ENCODE results near the gene ICAM5.
"Not testable (repeated sequence)": the region's sequence is repeated elsewhere in the genome, so short reads cannot be mapped to it uniquely, and the experiment has no call there.

The ICAM5 gene, protein sequence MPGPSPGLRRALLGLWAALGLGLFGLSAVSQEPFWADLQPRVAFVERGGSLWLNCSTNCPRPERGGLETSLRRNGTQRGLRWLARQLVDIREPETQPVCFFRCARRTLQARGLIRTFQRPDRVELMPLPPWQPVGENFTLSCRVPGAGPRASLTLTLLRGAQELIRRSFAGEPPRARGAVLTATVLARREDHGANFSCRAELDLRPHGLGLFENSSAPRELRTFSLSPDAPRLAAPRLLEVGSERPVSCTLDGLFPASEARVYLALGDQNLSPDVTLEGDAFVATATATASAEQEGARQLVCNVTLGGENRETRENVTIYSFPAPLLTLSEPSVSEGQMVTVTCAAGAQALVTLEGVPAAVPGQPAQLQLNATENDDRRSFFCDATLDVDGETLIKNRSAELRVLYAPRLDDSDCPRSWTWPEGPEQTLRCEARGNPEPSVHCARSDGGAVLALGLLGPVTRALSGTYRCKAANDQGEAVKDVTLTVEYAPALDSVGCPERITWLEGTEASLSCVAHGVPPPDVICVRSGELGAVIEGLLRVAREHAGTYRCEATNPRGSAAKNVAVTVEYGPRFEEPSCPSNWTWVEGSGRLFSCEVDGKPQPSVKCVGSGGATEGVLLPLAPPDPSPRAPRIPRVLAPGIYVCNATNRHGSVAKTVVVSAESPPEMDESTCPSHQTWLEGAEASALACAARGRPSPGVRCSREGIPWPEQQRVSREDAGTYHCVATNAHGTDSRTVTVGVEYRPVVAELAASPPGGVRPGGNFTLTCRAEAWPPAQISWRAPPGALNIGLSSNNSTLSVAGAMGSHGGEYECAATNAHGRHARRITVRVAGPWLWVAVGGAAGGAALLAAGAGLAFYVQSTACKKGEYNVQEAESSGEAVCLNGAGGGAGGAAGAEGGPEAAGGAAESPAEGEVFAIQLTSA

DNA sequence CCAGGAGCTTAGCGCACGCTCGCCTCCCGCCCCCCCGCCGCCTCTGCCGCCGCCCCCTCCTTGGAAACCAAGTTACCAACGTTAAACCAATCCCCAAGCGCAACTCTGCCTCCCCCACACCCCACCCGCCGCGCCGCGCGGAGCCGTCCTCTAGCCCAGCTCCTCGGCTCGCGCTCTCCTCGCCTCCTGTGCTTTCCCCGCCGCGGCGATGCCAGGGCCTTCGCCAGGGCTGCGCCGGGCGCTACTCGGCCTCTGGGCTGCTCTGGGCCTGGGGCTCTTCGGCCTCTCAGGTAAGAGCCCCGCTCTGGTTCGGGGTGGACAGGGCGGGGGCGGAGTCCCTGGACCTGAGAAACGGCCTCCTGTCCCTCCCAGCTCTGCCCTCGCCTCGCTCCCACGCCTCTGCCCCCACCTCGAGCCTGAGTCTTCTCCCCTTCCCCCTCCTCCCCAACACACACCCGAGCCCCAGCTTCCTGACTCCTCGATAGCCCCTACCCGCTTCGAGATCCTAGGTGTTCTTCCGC is at the start of gene ICAM5:
TSS of gene ICAM5 (plus strand) at position 117 of the 521 bp plus-strand sequence. CDS start at position 209, 92 bp downstream.
- no peak within 1 kb of the TSS for H3K9ac ChIP-seq

DNA sequence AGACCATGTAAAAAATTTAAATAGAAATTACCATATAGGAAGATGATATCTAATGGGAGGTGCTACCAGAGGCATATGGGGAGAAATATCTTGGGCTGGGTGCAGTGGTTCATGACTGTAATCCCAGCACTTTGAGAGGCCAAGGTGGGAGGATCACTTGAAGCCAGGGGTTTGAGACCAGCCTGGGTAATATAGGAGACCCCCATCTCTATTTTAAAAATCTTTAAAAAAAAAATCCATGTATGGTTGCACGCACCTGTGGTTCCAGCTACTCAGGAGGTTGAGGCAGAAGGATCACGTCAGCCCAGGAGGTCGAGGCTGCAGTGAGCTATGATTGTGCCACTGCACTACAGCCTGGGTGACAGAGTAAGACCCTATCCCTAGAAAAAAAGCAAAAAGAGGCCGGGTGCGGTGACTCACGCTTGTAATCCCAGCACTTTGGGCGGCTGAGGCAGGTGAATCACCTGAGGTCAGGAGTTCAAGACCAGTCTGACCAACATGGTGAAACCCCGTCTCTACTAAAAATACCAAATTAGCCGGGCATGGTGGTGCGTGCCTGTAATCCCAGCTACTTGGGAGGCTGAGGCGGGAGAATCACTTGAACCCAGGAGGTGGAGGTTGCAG is 47.8 kb upstream of the ICAM5 start:
- H3K79me2 ChIP-seq; H3K9ac ChIP-seq; H3K4me1 ChIP-seq; H3K4me2 ChIP-seq (ENCODE audit: low read length); H3K9me3 ChIP-seq (ENCODE audit: control insufficient read depth, low read length); H2AFZ ChIP-seq; H3K27ac ChIP-seq; H3K27me3 ChIP-seq (ENCODE audit: control insufficient read depth, insufficient read depth, low read length); H3K36me3 ChIP-seq (ENCODE audit: control insufficient read depth, insufficient read depth, low read length); H3K4me3 ChIP-seq (ENCODE audit: low read depth, low read length): not testable (repeated sequence)

More for the DNA sequence above, at the start of gene ICAM5:
- H2AFZ ChIP-seq: peak within 1 kb of the TSS; percentile 50
- no peak within 1 kb of the TSS for H3K27ac ChIP-seq
- peaks cover 6% of the 10 kb centered on the region for H3K4me1 ChIP-seq
- TF ChIP-seq, protein P1, sequence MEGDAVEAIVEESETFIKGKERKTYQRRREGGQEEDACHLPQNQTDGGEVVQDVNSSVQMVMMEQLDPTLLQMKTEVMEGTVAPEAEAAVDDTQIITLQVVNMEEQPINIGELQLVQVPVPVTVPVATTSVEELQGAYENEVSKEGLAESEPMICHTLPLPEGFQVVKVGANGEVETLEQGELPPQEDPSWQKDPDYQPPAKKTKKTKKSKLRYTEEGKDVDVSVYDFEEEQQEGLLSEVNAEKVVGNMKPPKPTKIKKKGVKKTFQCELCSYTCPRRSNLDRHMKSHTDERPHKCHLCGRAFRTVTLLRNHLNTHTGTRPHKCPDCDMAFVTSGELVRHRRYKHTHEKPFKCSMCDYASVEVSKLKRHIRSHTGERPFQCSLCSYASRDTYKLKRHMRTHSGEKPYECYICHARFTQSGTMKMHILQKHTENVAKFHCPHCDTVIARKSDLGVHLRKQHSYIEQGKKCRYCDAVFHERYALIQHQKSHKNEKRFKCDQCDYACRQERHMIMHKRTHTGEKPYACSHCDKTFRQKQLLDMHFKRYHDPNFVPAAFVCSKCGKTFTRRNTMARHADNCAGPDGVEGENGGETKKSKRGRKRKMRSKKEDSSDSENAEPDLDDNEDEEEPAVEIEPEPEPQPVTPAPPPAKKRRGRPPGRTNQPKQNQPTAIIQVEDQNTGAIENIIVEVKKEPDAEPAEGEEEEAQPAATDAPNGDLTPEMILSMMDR (IDR thresholded peaks at IDR 0.05): no peak
- peak within 1 kb of the TSS; percentile 39 for H3K4me3 ChIP-seq (ENCODE audit: low read depth, low read length)
- H3K79me2 ChIP-seq: no peaks in the 10 kb centered on the region
- peaks cover 11% of the 10 kb centered on the region for H3K27me3 ChIP-seq (ENCODE audit: control insufficient read depth, insufficient read depth, low read length)
- no peaks in the 10 kb centered on the region for H3K36me3 ChIP-seq (ENCODE audit: control insufficient read depth, insufficient read depth, low read length)
- H3K4me2 ChIP-seq (ENCODE audit: low read length): peak within 1 kb of the TSS; percentile 73
- H3K9me3 ChIP-seq (ENCODE audit: control insufficient read depth, low read length): no peaks in the 10 kb centered on the region

DNA sequence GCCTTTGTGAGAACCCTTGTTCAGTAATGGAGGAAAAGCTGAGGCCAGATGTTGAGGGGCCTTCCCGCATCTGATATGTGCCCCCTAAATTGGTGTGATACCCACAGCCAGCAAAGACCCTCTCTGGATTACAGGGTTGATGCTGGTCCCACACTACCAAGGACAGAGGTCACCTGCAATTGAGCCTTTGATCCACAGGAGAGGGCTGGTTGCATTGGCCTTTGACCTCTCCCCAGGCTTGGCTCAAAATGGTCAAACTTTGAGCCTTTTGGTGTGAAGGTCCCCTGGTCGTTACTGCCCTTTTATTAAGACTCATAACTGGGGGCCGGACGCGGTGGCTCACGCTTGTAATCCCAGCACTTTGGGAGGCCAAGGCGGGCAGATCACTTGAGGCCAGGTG is 46.1 kb upstream of the ICAM5 start:
- Histone ChIP-seq H3K79me2 (no peaks in the 10 kb centered on the region), H3K4me1 (no peaks in the 10 kb centered on the region), H3K36me3 (ENCODE audit: control insufficient read depth, insufficient read depth, low read length) (no peaks in the 10 kb centered on the region), H3K9me3 (ENCODE audit: control insufficient read depth, low read length) (no peaks in the 10 kb centered on the region), H2AFZ (no peak overlapping the region), H3K9ac (no peak overlapping the region), H3K27ac (no peak overlapping the region), H3K4me3 (ENCODE audit: low read depth, low read length) (no peak overlapping the region), H3K27me3 (ENCODE audit: control insufficient read depth, insufficient read depth, low read length) (no peaks in the 10 kb centered on the region), H3K4me2 (ENCODE audit: low read length) (no peak overlapping the region)
- TF ChIP-seq, protein P1 (IDR thresholded peaks at IDR 0.05): no peak

DNA sequence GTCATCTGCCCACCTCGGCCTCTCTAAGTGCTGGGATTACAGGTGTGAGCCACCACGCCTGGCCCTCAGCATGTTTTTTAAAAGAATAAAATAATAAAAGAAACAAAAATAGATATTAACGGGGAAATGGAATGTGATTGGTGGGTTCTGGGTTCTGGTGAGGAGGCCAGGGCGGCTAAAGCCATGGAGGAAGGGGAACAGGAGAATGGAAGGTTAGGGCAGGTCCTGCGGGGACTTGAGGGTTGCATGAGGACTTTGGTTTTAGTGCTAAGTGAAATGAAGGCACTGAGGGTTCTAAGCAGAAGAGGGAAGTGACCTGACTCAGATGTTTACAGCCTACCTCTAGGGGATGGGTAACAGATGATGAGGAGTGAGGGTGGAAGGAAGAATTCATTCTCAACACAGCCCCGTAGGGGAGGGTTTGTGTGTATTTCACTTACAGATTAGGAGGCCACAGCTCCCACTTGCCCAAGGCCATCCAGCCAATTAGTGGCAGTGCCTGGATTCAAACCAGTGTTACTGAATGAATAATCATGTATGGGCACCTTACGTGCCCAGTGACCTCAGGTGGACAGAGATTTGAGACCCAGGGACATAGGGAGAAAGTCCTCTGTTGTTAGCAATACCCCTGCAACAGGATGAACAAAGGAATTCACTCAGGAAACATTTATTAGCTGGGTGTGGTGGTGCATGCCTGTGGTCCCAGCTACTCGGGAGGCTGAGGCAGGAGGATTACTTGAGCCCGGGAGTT is 44.4 kb upstream of the ICAM5 start:
- H3K27ac ChIP-seq: no peak overlapping the region
- no peak overlapping the region for H2AFZ ChIP-seq
- no peaks in the 10 kb centered on the region for H3K9me3 ChIP-seq (ENCODE audit: control insufficient read depth, low read length)
- H3K79me2 ChIP-seq: no peaks in the 10 kb centered on the region
- no peaks in the 10 kb centered on the region for H3K27me3 ChIP-seq (ENCODE audit: control insufficient read depth, insufficient read depth, low read length)
- H3K4me2 ChIP-seq (ENCODE audit: low read length): no peak overlapping the region
- H3K4me3 ChIP-seq (ENCODE audit: low read depth, low read length): no peak overlapping the region
- no peak overlapping the region for H3K9ac ChIP-seq
- TF ChIP-seq, protein P1 (IDR thresholded peaks at IDR 0.05): no peak
- H3K4me1 ChIP-seq: no peaks in the 10 kb centered on the region
- H3K36me3 ChIP-seq (ENCODE audit: control insufficient read depth, insufficient read depth, low read length): no peaks in the 10 kb centered on the region
